GM23248 (cell line): Measurements from ENCODE around the gene MPPE1. TPM values are rescaled to one million over a fixed set of nuclear protein-coding genes. Genes with fewer than 3 reads are reported as not detected.

Source experiments
- DNase-seq: peaks from one replicate; pipeline ENCODE4 v3.0.0-alpha.2; 2015
- H2AFZ ChIP-seq: fragments of 200-600 bp; sonication (generic); 2 replicates; pipeline ENCODE4 v1.6.1; 2016; ENCODE audit warnings: antibody characterized with exemption
- H3F3A ChIP-seq: fragments of 200-600 bp; sonication (generic); 2 replicates; pipeline ENCODE4 v1.6.1; 2016; ENCODE audit warnings: mild to moderate bottlenecking, antibody characterized with exemption, mixed run types; ENCODE audit not compliant: insufficient read depth
- H3K27ac ChIP-seq: fragments of 200-600 bp; sonication (generic); 2 replicates; pipeline ENCODE4 v1.5.1; 2016; ENCODE audit warnings: mild to moderate bottlenecking
- H3K27me3 ChIP-seq: fragments of 200-600 bp; sonication (generic); replicated peaks from 2 replicates; pipeline ENCODE4 v1.6.1; 2016; ENCODE audit warnings: mild to moderate bottlenecking; ENCODE audit not compliant: insufficient read depth
- H3K36me3 ChIP-seq: fragments of 200-600 bp; sonication (generic); 2 replicates; pipeline ENCODE4 v1.6.1; 2016; ENCODE audit warnings: low read depth, mild to moderate bottlenecking
- H3K4me1 ChIP-seq: fragments of 200-600 bp; sonication (generic); 2 replicates; pipeline ENCODE4 v1.6.1; 2016; ENCODE audit warnings: mild to moderate bottlenecking; ENCODE audit not compliant: insufficient read depth
- H3K4me2 ChIP-seq: fragments of 200-600 bp; sonication (generic); one replicate; pipeline ENCODE4 v1.6.1; 2016; ENCODE audit warnings: mild to moderate bottlenecking; ENCODE audit not compliant: unreplicated experiment
- H3K4me3 ChIP-seq: fragments of 200-600 bp; sonication (generic); 2 replicates; pipeline ENCODE4 v1.5.1; 2016; ENCODE audit warnings: mild to moderate bottlenecking
- H3K79me2 ChIP-seq: fragments of 200-600 bp; sonication (generic); 2 replicates; pipeline ENCODE4 v1.6.1; 2016; ENCODE audit warnings: mild to moderate bottlenecking; ENCODE audit not compliant: insufficient read depth
- H3K9ac ChIP-seq: fragments of 200-600 bp; sonication (generic); 2 replicates; pipeline ENCODE4 v1.6.1; 2016; ENCODE audit warnings: mild to moderate bottlenecking
- H3K9me2 ChIP-seq: fragments of 200-600 bp; sonication (generic); 2 replicates; pipeline ENCODE4 v1.6.1; 2016; ENCODE audit warnings: mixed run types, mild to moderate bottlenecking, moderate library complexity; ENCODE audit not compliant: insufficient read depth
- H3K9me3 ChIP-seq: fragments of 200-600 bp; sonication (generic); one replicate; pipeline ENCODE4 v1.6.1; 2017; ENCODE audit warnings: low read depth
- H4K20me1 ChIP-seq: fragments of 200-600 bp; sonication (generic); 2 replicates; pipeline ENCODE4 v1.6.0; 2016; ENCODE audit not compliant: insufficient read depth
- EZH2 ChIP-seq: fragments of 200-600 bp; sonication (generic); IDR thresholded peaks from 2 replicates; pipeline ENCODE4 v1.6.1; 2018; ENCODE audit warnings: antibody characterized with exemption, mild to moderate bottlenecking; ENCODE audit not compliant: insufficient read depth, poor library complexity, severe bottlenecking
- EZH2phosphoT487 ChIP-seq: fragments of 200-600 bp; sonication (generic); IDR thresholded peaks from 2 replicates; pipeline ENCODE4 v1.6.1; 2018; ENCODE audit warnings: antibody characterized with exemption, moderate library complexity, mild to moderate bottlenecking, low read depth; ENCODE audit not compliant: insufficient read depth
- WGBS, 2 experiments: methylation state at CpG; one replicate each; pipeline ENCODE4 v1.1.6; 2015 to 2017; ENCODE audit warnings: low lambda C conversion rate in 2 of 2, low coverage in 1 of 2; ENCODE audit errors: missing lambda C conversion rate in 2 of 2; 5-methylcytosine and 5-hydroxymethylcytosine counted together
- in situ Hi-C: fragments of 300-500 bp; cut with MboI; formaldehyde crosslinking; loops from 2 replicates; pipeline ENCODE4 v1.15.0; 2020
- polyA plus RNA-seq: library from polyadenylated mRNA; unstranded; fragments of >200 nt; fragmentation: Nextera tagmentation; extraction: Ambion mirVana; gene quantifications from 2 replicates; pipeline ENCODE4 v1.2.1, GENCODE V29; 2016
- total RNA-seq: library from RNA; depleted of rRNA; stranded (reverse); fragments of >200 nt; shearing (Covaris generic); gene quantifications from 2 replicates; pipeline ENCODE4 v1.2.3, GENCODE V29; 2014

MPPE1 gene
- total and polyA plus RNA-seq, 2 experiments from 2014 or later, result 25.6 to 39.7 TPM

DNA sequence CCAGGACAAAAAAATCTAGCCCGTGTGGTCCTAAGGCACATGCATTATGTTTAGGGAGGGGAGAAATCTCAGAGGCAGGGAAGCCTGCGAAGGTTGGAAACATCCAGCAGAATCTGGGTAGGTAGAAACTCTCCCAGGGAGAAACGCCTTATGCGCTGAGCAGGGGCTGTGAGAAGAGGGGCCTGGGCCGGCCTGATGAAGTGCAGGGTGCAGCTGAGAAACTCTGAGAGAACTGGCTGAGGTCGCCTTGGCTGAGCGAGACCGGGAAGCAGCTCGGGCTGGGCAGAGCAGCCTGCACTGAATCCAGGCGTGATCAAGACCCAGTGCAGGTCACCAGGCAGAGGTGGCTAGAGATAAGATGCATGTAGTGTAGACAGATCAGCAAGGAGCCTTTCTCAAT lies 41.8 kb downstream of the MPPE1 start:
- H3K4me3 ChIP-seq, result no peak overlapping the region
- H3K9me2 ChIP-seq, result no peaks in the 10 kb centered on the region
- H3K9me3 ChIP-seq, result no peaks in the 10 kb centered on the region
- in situ Hi-C loops, result no loop called here
- H3K9ac ChIP-seq, result no peak overlapping the region
- H3K27me3 ChIP-seq, result no peaks in the 10 kb centered on the region
- no peak for TF ChIP-seq EZH2phosphoT487
- TF ChIP-seq EZH2, result no peak
- no peak overlapping the region for H3K27ac ChIP-seq
- WGBS, 2 experiments, result 75 to 82% methylated on average over 10 of the region's 10 CpGs
- H3K79me2 ChIP-seq, result no peaks in the 10 kb centered on the region
- no peak for DNase-seq
- no peak overlapping the region for H2AFZ ChIP-seq
- H4K20me1 ChIP-seq, result no peaks in the 10 kb centered on the region
- no peaks in the 10 kb centered on the region for H3F3A ChIP-seq
- no peaks in the 10 kb centered on the region for H3K4me1 ChIP-seq
- no peak overlapping the region for H3K4me2 ChIP-seq
- H3K36me3 ChIP-seq, result no peaks in the 10 kb centered on the region

DNA sequence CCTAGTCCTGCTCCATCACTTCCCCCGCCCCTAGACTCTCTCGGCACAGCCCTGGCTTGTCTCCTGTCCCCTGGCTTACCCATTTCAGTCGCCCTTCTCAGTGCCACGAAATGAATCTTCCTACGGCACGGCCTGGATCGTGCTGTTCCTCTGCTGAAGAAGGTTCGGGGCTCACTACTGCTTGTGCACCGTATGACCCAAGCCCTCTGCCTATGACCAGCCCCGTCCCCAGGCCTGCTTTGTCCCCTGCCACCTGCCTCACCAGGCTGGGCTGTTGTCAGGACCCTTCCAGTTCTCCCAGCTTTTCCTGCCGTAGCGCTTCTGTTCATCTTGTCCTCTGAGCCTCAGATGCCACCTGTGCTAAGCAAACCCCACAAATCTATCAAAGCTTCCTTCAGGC lies 43.0 kb downstream of the MPPE1 start:
- Histone ChIP-seq H3K4me3 (no peak overlapping the region), H3K79me2 (no peaks in the 10 kb centered on the region), H3K27ac (no peak overlapping the region), H3K4me1 (peaks cover 3% of the 10 kb centered on the region), H4K20me1 (no peaks in the 10 kb centered on the region), H3K9me3 (no peaks in the 10 kb centered on the region), H3F3A (no peaks in the 10 kb centered on the region), H3K9me2 (no peaks in the 10 kb centered on the region), H3K9ac (no peak overlapping the region), H2AFZ (no peak overlapping the region), H3K4me2 (no peak overlapping the region), H3K36me3 (no peaks in the 10 kb centered on the region), H3K27me3 (no peaks in the 10 kb centered on the region)
- no peak for DNase-seq
- in situ Hi-C loops, result no loop called here
- TF ChIP-seq EZH2phosphoT487 (no peak), EZH2 (no peak)
- WGBS, 2 experiments, result 89% methylated on average over 11 to 12 of the region's 12 CpGs

DNA sequence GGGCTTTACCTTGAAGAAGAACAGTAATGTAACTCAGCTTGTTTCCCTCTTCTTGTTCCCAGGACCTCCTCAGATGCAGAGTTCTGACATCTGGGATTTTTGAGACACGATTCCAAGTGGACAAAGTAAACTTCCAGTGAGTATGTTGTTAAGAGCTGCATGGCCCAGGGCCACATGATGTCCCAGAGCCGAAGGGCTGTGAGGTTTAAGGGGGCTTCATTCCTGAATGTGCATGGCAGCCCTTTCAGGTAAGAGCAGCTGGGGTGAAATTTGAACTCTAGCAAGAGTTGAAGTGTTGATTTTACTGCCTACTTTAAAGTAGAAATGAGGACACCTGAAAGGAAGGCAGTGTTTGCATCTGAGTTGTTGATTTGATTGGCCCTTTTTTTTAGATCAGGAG lies 43.6 kb downstream of the MPPE1 start:
- H3K9ac ChIP-seq, result no peak overlapping the region
- in situ Hi-C loops, result no loop called here
- 72 to 76% methylated on average over 2 of the region's 2 CpGs for WGBS, 2 experiments

DNA sequence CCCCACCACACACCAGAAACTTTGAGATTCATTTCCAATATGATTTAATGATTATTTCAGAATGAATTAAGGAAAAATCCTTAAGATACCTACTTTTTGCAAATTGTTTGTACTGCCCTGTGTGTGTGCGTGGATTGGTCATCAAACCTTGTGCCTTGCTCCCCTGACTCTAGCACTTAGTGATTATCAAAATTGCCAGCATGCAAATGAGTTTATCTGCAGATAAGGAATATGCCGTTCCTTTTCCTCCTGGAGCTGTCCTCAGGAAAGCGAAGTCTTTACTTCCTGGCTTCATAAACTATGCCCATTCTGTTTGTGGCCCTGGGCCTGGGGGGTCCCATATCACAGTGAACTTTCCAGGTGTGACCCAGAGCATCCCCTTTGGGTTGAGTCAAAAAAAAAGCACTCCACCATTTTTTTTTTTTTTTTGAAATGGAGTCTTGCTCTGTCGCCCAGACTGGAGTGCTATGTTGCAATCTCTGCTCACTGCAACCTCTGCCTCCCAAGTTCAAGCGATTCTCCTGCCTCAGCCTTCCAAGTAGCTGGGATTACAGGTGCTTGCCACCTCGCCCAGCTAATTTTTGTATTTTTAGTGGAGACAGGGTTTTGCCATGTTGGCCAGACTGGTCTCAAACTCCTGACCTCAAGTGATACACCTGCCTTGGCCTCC lies 45.5 kb downstream of the MPPE1 start:
- H3K4me2 ChIP-seq, result no peak overlapping the region
- H3K79me2 ChIP-seq, result no peaks in the 10 kb centered on the region
- H3K27ac ChIP-seq, result no peak overlapping the region
- H3K9me2 ChIP-seq, result no peaks in the 10 kb centered on the region
- H3K9me3 ChIP-seq, result no peaks in the 10 kb centered on the region
- TF ChIP-seq EZH2phosphoT487 (no peak), EZH2 (no peak)
- no peak for DNase-seq
- no peaks in the 10 kb centered on the region for H3K36me3 ChIP-seq
- H3K9ac ChIP-seq, result no peak overlapping the region
- H3K4me1 ChIP-seq, result peaks cover 10% of the 10 kb centered on the region
- peaks cover 18% of the 10 kb centered on the region; the same call in 1 of the 2 replicates for H3F3A ChIP-seq
- H2AFZ ChIP-seq, result no peak overlapping the region
- H3K4me3 ChIP-seq, result no peak overlapping the region
- in situ Hi-C loops, result no loop called here
- 82 to 86% methylated on average over 6 of the region's 6 CpGs for WGBS, 2 experiments
- no peaks in the 10 kb centered on the region for H4K20me1 ChIP-seq
- H3K27me3 ChIP-seq, result no peaks in the 10 kb centered on the region

More for the DNA sequence above, 43.6 kb downstream of the MPPE1 start:
- Histone ChIP-seq H3K27me3 (no peaks in the 10 kb centered on the region), H3K4me3 (no peak overlapping the region), H3F3A (no peaks in the 10 kb centered on the region; the same call in 1 of the 2 replicates), H2AFZ (no peak overlapping the region), H3K9me2 (no peaks in the 10 kb centered on the region), H3K36me3 (no peaks in the 10 kb centered on the region), H3K4me2 (no peak overlapping the region), H3K9me3 (no peaks in the 10 kb centered on the region), H3K4me1 (peaks cover 4% of the 10 kb centered on the region), H4K20me1 (no peaks in the 10 kb centered on the region), H3K79me2 (no peaks in the 10 kb centered on the region), H3K27ac (no peak overlapping the region)
- no peak for TF ChIP-seq EZH2phosphoT487
- TF ChIP-seq EZH2, result no peak
- no peak for DNase-seq
